Panc1 (cell line): ENCODE results near the gene CPZ.

Experiments
- CTCF ChIP-seq: fragments of 450-650 bp; IDR thresholded peaks from 2 replicates; pipeline ENCODE4 v1.5.1; 2017; ENCODE audit warnings: mild to moderate bottlenecking
- POLR2AphosphoS5 ChIP-seq: IDR thresholded peaks from 2 replicates; pipeline ENCODE4 v1.6.1; 2012; ENCODE audit warnings: mild to moderate bottlenecking, low read depth, low read length, moderate library complexity
- REST ChIP-seq, 2 experiments: IDR thresholded peaks; 2 replicates each; pipeline ENCODE4 v1.6.1; 2011 to 2012; ENCODE audit warnings: low read depth in 2 of 2, control low read depth in 1 of 2, low read length in 1 of 2, mild to moderate bottlenecking in 1 of 2, moderate library complexity in 1 of 2; ENCODE audit not compliant: insufficient read depth in 1 of 2
- SIN3A ChIP-seq: IDR thresholded peaks from 2 replicates; pipeline ENCODE4 v1.6.1; 2012; ENCODE audit warnings: low read depth, mild to moderate bottlenecking, low read length, moderate library complexity, borderline replicate concordance; ENCODE audit not compliant: insufficient read depth
- TCF7L2 ChIP-seq: IDR thresholded peaks from 2 replicates; pipeline ENCODE4 v1.6.1; 2011; ENCODE audit warnings: mild to moderate bottlenecking, low read depth, low read length, inconsistent platforms

GRCh38 chr4:8557151-8558076 is 35.2 kb upstream of the CPZ start:
- TF ChIP-seq CTCF (no peak), SIN3A (no peak), REST (IDR thresholded peaks at IDR 0.05; ENCODE audit: insufficient read depth in 1 of 2, low read depth in 2 of 2, low read length in 1 of 2) (no peak), POLR2AphosphoS5 (no peak), TCF7L2 (no peak)
